Panc1 (cell line): Measurements from ENCODE around the gene ECT2L.

Experiments used
- CTCF ChIP-seq: fragments of 450-650 bp; IDR thresholded peaks from 2 replicates; pipeline ENCODE4 v1.5.1; 2017; ENCODE audit warnings: mild to moderate bottlenecking
- POLR2AphosphoS5 ChIP-seq: IDR thresholded peaks from 2 replicates; pipeline ENCODE4 v1.6.1; 2012; ENCODE audit warnings: mild to moderate bottlenecking, low read depth, low read length, moderate library complexity
- SIN3A ChIP-seq: IDR thresholded peaks from 2 replicates; pipeline ENCODE4 v1.6.1; 2012; ENCODE audit warnings: low read depth, mild to moderate bottlenecking, low read length, moderate library complexity, borderline replicate concordance; ENCODE audit not compliant: insufficient read depth
- TCF7L2 ChIP-seq: IDR thresholded peaks from 2 replicates; pipeline ENCODE4 v1.6.1; 2011; ENCODE audit warnings: mild to moderate bottlenecking, low read depth, low read length, inconsistent platforms
- TF ChIP-seq, protein P1 (sequence below), 2 experiments: IDR thresholded peaks; 2 replicates each; pipeline ENCODE4 v1.6.1; 2011 to 2012; ENCODE audit warnings: low read depth in 2 of 2, control low read depth in 1 of 2, low read length in 1 of 2, mild to moderate bottlenecking in 1 of 2, moderate library complexity in 1 of 2; ENCODE audit not compliant: insufficient read depth in 1 of 2

DNA sequence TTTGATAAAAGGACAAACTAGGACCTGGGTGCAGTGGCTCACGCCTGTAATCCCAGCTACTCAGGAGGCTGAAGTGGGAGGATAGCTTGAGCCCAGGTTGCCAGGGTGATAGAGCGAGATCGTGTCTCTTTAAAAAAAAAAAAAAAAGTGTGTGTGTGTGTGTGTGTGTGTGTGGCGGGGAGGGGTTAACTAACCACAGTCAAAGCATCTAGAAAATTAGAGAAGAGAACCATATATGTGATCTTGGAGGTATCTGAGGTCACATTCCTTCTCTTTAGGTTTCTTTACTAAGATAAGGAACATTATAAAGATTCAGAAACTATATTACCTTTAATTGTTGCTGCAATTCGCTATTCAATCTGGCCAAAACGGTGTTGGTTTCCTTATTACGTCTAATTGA lies 111.3 kb downstream of the ECT2L start:
- TF ChIP-seq, protein P1, sequence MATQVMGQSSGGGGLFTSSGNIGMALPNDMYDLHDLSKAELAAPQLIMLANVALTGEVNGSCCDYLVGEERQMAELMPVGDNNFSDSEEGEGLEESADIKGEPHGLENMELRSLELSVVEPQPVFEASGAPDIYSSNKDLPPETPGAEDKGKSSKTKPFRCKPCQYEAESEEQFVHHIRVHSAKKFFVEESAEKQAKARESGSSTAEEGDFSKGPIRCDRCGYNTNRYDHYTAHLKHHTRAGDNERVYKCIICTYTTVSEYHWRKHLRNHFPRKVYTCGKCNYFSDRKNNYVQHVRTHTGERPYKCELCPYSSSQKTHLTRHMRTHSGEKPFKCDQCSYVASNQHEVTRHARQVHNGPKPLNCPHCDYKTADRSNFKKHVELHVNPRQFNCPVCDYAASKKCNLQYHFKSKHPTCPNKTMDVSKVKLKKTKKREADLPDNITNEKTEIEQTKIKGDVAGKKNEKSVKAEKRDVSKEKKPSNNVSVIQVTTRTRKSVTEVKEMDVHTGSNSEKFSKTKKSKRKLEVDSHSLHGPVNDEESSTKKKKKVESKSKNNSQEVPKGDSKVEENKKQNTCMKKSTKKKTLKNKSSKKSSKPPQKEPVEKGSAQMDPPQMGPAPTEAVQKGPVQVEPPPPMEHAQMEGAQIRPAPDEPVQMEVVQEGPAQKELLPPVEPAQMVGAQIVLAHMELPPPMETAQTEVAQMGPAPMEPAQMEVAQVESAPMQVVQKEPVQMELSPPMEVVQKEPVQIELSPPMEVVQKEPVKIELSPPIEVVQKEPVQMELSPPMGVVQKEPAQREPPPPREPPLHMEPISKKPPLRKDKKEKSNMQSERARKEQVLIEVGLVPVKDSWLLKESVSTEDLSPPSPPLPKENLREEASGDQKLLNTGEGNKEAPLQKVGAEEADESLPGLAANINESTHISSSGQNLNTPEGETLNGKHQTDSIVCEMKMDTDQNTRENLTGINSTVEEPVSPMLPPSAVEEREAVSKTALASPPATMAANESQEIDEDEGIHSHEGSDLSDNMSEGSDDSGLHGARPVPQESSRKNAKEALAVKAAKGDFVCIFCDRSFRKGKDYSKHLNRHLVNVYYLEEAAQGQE (IDR thresholded peaks at IDR 0.05; ENCODE audit: insufficient read depth in 1 of 2, low read depth in 2 of 2, low read length in 1 of 2): no peak
- TF ChIP-seq TCF7L2 (no peak), POLR2AphosphoS5 (no peak), CTCF (no peak), SIN3A (no peak)
